Ectodermal cell (in vitro differentiated cells): ENCODE data around the gene TAF1C.
"Not testable (repeated sequence)": the region's sequence is repeated elsewhere in the genome, so short reads cannot be mapped to it uniquely, and the experiment has no call there.

Source experiments
- H3K27ac ChIP-seq: 2 replicates; pipeline ENCODE4 v1.7.0; 2013; ENCODE audit warnings: mild to moderate bottlenecking, low read depth, low read length; ENCODE audit not compliant: insufficient read depth, poor library complexity, severe bottlenecking
- H3K27me3 ChIP-seq: 2 replicates; pipeline ENCODE4 v1.7.0; 2013; ENCODE audit warnings: mild to moderate bottlenecking, low read length; ENCODE audit not compliant: insufficient read depth, control insufficient read depth, poor library complexity, severe bottlenecking
- H3K36me3 ChIP-seq: one replicate; pipeline ENCODE4 v1.7.0; 2013; ENCODE audit warnings: low read length; ENCODE audit not compliant: control insufficient read depth, insufficient read depth
- H3K4me1 ChIP-seq: one replicate; pipeline ENCODE4 v1.7.0; 2013; ENCODE audit warnings: low read length; ENCODE audit not compliant: control insufficient read depth, insufficient read depth
- H3K4me3 ChIP-seq: 2 replicates; pipeline ENCODE4 v1.7.0; 2013; ENCODE audit warnings: low read depth, low read length, control low read depth; ENCODE audit not compliant: insufficient read depth
- H3K9me3 ChIP-seq: 2 replicates; pipeline ENCODE4 v1.7.0; 2013; ENCODE audit warnings: mild to moderate bottlenecking, low read length, moderate library complexity; ENCODE audit not compliant: control insufficient read depth
- WGBS, 2 experiments: methylation state at CpG; one replicate each; pipeline ENCODE4 v1.1.7; 2013; ENCODE audit warnings: missing lambda C conversion rate in 2 of 2; 5-methylcytosine and 5-hydroxymethylcytosine counted together

Gene TAF1C

DNA sequence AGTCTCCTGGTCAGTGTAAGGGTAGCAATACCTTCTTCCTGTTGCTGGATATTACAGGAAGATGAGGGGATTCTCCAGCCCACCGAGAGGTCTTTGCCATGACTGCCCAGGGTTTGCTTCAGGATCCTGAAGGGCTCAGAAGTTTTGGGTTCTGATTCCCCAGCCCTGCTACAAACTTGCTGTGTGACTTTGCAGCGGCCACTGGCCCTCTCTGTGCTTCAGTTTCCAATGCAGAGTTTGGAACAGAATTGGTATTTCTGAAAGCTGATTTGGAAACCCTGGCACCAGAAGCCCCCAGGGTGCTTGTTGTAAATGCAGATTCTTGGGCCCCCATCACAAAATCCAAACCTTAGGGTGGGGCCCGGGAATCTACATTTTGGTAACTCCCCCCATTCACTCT lies 38.3 kb upstream of the TAF1C start:
- H3K4me1 ChIP-seq = no peaks in the 10 kb centered on the region
- H3K4me3 ChIP-seq = no peak overlapping the region
- H3K27me3 ChIP-seq = no peaks in the 10 kb centered on the region
- WGBS, 2 experiments = 89 to 94% methylated on average over 3 of the region's 3 CpGs
- no peak overlapping the region for H3K27ac ChIP-seq
- H3K9me3 ChIP-seq = no peaks in the 10 kb centered on the region
- no peaks in the 10 kb centered on the region for H3K36me3 ChIP-seq

DNA sequence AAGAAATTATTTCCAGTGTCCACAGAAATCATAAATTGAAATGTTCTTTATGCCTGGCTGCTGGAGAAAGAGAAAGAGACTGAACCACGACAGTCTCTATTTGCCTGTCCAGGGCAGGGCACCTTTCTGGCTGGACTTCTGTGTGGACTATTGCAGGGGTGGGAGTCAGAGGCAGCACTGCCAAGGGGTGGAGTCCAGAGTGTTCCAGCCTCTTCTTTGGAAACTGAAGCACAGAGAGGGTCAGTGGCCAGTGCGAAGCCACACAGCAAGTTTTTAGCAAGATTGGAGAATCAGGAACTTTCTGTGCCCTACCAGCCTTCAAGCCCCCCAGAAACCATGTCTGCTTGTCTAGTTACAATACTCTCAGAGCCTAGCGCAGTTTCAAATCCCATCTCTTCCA lies 37.7 kb upstream of the TAF1C start:
- no peaks in the 10 kb centered on the region for H3K27me3 ChIP-seq
- H3K36me3 ChIP-seq = no peaks in the 10 kb centered on the region
- no peaks in the 10 kb centered on the region for H3K9me3 ChIP-seq
- no peak overlapping the region for H3K4me3 ChIP-seq
- 93 to 97% methylated on average over 3 of the region's 3 CpGs for WGBS, 2 experiments
- no peak overlapping the region for H3K27ac ChIP-seq
- H3K4me1 ChIP-seq = no peaks in the 10 kb centered on the region

DNA sequence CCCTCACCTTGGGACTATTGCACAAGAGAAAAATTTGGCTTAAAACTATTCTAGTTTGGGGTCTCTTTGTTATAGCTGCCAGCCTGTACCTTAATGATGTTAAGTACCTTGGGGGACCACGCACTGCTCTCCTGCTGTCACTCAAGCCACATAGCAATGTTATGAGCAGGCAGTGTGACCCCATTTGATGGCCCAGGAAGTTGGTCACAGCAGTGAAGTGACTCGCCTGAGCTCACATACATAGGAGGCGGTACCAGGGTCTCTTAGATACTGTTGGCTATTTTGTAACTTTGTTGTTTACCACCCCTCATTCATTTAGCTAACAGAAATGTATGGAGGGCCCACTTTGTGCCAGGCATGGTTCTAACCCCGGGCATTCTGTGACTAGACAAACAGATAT lies 36.6 kb upstream of the TAF1C start:
- Histone ChIP-seq H3K4me1 (no peaks in the 10 kb centered on the region), H3K27me3 (no peaks in the 10 kb centered on the region), H3K4me3 (no peak overlapping the region), H3K27ac (no peak overlapping the region), H3K9me3 (no peaks in the 10 kb centered on the region), H3K36me3 (no peaks in the 10 kb centered on the region)
- WGBS, 2 experiments = 83 to 93% methylated on average over 4 of the region's 4 CpGs

DNA sequence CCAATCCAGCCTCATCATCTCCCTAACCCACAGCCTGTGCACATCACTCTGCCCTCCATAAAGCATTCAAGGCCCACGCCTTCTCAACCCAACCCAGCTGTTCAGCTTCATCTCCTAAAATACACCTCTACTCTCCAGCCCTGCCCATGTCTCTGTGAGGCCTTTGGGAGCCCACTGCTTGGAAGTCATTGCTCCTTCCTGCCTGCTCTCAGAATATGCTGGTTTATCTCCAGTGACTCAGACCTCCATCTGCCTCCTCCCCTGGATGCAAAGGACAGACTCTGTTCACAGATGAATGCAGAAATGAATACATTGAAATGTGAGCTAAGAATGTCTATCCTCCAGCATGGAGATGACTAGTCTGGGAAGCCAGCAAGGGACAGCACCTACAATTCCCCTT lies 34.0 kb upstream of the TAF1C start:
- Histone ChIP-seq H3K27ac (no peak overlapping the region), H3K9me3 (no peaks in the 10 kb centered on the region), H3K4me1 (no peaks in the 10 kb centered on the region), H3K27me3 (no peaks in the 10 kb centered on the region), H3K36me3 (no peaks in the 10 kb centered on the region), H3K4me3 (no peak overlapping the region)
- 86 to 93% methylated on average over 1 of the region's 1 CpG for WGBS, 2 experiments

DNA sequence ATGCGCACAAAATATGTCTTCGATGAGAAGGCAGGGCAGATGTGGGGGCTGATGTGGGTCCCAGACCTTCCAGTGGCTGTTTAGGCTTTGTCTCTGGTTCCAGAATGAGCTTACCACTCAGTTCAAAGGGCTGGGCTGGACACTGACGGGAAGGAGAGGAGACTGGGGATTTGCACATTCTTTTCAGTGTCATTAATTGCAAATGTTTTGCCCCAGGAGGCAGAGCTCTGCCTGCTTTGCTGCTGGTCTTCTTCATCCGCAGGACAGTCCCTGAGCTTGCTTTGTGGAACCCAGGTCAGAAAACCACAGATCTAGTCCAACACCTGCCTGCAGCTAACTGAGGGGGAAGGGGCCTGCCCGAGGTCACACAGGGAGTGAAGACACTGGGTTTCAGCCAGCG lies 32.1 kb upstream of the TAF1C start:
- Histone ChIP-seq H3K27ac (no peak overlapping the region), H3K36me3 (no peaks in the 10 kb centered on the region), H3K4me3 (no peak overlapping the region), H3K9me3 (no peaks in the 10 kb centered on the region), H3K4me1 (no peaks in the 10 kb centered on the region), H3K27me3 (no peaks in the 10 kb centered on the region)
- WGBS, 2 experiments = 59 to 69% methylated on average over 6 of the region's 6 CpGs

DNA sequence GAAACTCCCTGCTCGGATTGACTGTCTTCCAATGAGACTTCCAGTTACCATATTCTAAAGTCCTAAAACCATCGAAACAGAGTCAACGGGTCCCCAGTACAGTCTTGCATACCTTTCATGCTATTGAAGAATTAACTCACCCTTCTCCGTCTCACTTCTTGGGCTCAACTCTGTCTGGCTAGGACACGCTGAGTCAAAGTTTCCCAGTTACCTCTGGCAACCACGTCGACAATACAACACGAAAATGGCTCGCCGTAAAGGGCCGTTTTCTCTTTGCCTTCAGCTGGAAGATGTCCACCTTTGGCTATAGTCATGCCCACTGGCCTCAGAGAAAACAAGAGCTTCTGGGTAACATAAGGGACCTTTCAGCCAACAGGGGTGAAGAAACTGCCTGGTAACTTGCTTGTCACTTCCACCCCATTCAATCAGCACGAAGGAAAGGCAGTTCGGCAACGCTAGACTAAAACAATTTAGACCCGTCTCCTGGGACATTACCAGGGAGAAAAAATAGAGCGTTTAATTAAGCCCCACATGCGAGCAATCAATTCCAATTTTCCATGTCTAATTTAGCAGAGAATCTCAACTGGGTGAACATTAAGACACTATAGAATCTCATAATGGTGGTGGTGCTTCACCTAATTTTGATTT lies 31.4 kb upstream of the TAF1C start:
- no peaks in the 10 kb centered on the region for H3K27me3 ChIP-seq
- no peaks in the 10 kb centered on the region for H3K4me1 ChIP-seq
- no peaks in the 10 kb centered on the region for H3K36me3 ChIP-seq
- H3K27ac ChIP-seq = no peak overlapping the region
- WGBS, 2 experiments = 92 to 95% methylated on average over 17 of the region's 17 CpGs
- no peaks in the 10 kb centered on the region for H3K9me3 ChIP-seq
- no peak overlapping the region for H3K4me3 ChIP-seq

DNA sequence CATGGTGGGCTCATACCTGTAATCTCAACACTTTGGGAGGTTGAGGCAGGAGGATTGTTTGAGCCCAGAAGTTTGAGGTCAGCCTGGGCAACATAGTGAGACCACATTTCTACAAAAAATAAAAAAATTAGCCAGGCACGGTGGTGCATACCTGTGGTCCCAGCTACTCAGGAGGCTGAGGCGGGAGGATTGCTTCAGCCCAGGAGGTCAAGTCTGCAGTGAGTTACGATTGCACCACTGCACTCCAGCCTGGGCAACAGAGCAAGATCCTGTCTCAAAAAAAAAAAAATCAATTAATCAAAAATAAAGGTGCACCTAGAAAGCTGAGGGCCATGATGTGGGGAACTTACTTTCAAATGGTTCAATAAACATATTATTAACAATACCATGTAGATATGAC lies 29.3 kb upstream of the TAF1C start:
- H3K9me3 ChIP-seq, H3K4me3 ChIP-seq, H3K27me3 ChIP-seq, H3K27ac ChIP-seq, H3K4me1 ChIP-seq, H3K36me3 ChIP-seq: not testable (repeated sequence)
- WGBS, 2 experiments = 86 to 89% methylated on average over 3 of the region's 3 CpGs

DNA sequence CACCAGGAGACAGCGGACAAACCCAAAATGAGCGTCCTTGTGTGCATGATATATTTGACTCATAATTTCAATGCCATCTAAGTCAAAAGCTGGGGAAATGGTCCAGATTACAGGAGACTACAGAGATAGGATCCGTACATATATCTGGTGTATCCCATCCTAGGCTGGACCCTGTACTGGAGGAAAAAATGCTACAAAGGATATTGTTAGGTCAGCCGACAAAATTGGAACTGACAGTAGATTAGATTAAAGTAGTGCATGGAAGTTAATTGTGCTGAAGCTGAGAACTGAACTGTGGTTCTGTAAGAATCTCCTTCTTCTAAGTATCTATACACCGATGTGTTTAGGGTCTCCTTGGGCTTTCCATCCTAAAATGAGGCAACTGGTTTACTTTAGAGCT lies 28.7 kb upstream of the TAF1C start:
- Histone ChIP-seq H3K9me3 (no peaks in the 10 kb centered on the region), H3K27me3 (no peaks in the 10 kb centered on the region), H3K4me3 (no peak overlapping the region), H3K36me3 (no peaks in the 10 kb centered on the region), H3K4me1 (no peaks in the 10 kb centered on the region), H3K27ac (no peak overlapping the region)
- 89 to 95% methylated on average over 4 to 5 of the region's 5 CpGs for WGBS, 2 experiments

DNA sequence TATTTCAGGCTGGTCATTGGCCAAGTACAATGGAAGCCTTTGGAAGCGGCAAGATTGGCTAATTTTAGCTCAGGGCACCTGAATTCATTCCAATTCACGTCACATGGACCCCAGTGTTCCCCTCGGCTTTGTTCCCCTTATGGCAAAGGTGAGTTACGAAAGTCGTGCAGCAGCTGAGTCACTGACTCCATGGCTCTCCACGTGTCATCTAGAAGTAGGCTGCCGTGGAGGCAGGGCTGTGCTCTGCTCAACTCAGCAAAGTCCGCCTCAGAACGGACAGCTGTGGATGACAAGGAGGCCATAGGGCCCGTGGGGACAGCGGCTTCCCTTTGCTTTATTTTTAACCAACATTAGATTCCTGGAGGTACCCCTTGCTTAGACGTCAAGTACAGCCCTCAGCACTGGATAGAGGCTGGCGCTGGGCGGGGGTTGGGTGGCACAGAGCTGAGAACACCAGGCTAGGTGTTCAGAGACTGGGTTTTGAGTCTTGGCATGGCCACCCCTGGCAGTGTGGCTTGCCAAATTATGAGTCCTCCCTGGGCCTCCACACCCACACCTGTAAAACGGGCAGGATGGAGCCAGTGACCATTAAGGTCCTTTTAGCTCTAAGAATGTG lies 27.7 kb upstream of the TAF1C start:
- no peak overlapping the region for H3K27ac ChIP-seq
- WGBS, 2 experiments = 92% methylated on average over 15 of the region's 15 CpGs
- no peaks in the 10 kb centered on the region for H3K4me1 ChIP-seq
- H3K36me3 ChIP-seq = no peaks in the 10 kb centered on the region
- no peak overlapping the region for H3K4me3 ChIP-seq
- H3K9me3 ChIP-seq = no peaks in the 10 kb centered on the region
- H3K27me3 ChIP-seq = no peaks in the 10 kb centered on the region

DNA sequence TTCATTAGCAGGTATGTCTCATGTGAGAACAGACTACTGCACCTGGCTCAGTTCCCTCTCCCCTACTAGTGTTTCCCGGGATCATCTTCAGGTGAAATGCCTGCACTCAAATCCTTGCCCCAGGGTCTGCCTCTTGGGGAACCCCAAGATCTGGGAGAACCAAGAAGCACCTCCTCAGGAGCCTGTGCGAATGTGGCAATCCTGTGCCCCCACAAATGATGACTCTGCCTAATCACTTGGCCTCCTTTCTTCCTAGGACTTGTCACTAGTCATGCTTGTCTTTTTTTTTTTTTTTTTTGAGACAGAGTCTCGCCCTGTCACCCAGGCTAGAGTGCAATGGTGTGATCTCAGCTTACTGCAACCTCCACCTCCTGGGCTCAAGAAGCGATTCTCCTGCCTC lies 25.8 kb upstream of the TAF1C start:
- Histone ChIP-seq H3K4me3 (no peak overlapping the region), H3K36me3 (no peaks in the 10 kb centered on the region), H3K27ac (no peak overlapping the region), H3K4me1 (no peaks in the 10 kb centered on the region), H3K9me3 (no peaks in the 10 kb centered on the region), H3K27me3 (no peaks in the 10 kb centered on the region)
- WGBS, 2 experiments = 89 to 93% methylated on average over 4 of the region's 4 CpGs
